Measurements from ENCODE around the gene ANKRD55.
"Not testable (repeated sequence)": the region's sequence is repeated elsewhere in the genome, so short reads cannot be mapped to it uniquely, and the experiment has no call there.

ANKRD55 gene

DNA sequence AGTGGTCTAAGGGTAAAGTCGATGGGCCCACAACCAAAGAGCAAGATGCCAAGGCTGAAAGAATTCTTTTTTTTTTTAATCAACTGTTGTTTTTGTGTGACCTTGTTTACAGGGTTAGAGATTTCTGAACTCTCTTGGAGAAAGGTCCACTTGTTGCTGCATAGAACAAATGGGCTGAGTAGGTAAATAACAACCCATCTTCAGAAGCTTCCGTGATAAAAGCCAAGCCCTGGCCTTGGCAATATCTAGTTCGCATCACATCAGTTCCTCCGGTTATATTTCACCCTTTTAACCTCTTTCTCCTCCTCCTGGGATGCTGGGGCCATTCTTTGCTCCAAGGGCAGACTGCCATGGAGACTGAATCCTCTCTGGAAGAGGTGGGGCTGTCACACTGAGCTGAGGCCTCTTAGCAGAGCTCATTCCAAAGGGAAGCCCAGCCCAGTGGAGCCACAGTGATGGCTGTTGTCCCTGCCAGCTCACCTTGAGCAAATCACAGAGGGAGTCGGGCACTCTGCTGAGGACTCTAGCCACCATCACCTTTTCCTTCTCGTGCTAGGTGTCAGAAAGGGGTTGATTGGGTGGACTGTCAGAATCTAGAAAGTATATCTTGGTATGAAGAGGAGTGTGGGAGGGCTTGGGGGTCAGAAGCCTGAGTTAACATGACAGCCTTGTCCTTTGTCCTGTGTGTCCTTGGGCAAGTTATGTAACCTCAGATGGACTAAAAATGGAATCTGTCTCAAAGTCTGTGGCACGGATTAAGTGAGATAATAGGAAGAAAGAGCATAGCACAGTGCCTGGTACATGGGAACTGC is 17.9 kb downstream of the ANKRD55 start:
- H3K4me3 ChIP-seq (ENCODE audit: low read depth, low read length), result no peak overlapping the region
- H3K4me1 ChIP-seq, result no peaks in the 10 kb centered on the region
- no peaks in the 10 kb centered on the region for H3K9me3 ChIP-seq
- H3K27me3 ChIP-seq, result no peaks in the 10 kb centered on the region
- no peak for DNase-seq
- no peaks in the 10 kb centered on the region for H3K36me3 ChIP-seq
- TF ChIP-seq, protein P1, sequence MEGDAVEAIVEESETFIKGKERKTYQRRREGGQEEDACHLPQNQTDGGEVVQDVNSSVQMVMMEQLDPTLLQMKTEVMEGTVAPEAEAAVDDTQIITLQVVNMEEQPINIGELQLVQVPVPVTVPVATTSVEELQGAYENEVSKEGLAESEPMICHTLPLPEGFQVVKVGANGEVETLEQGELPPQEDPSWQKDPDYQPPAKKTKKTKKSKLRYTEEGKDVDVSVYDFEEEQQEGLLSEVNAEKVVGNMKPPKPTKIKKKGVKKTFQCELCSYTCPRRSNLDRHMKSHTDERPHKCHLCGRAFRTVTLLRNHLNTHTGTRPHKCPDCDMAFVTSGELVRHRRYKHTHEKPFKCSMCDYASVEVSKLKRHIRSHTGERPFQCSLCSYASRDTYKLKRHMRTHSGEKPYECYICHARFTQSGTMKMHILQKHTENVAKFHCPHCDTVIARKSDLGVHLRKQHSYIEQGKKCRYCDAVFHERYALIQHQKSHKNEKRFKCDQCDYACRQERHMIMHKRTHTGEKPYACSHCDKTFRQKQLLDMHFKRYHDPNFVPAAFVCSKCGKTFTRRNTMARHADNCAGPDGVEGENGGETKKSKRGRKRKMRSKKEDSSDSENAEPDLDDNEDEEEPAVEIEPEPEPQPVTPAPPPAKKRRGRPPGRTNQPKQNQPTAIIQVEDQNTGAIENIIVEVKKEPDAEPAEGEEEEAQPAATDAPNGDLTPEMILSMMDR (IDR thresholded peaks at IDR 0.05; ENCODE audit: low read depth, low read length), result no peak

DNA sequence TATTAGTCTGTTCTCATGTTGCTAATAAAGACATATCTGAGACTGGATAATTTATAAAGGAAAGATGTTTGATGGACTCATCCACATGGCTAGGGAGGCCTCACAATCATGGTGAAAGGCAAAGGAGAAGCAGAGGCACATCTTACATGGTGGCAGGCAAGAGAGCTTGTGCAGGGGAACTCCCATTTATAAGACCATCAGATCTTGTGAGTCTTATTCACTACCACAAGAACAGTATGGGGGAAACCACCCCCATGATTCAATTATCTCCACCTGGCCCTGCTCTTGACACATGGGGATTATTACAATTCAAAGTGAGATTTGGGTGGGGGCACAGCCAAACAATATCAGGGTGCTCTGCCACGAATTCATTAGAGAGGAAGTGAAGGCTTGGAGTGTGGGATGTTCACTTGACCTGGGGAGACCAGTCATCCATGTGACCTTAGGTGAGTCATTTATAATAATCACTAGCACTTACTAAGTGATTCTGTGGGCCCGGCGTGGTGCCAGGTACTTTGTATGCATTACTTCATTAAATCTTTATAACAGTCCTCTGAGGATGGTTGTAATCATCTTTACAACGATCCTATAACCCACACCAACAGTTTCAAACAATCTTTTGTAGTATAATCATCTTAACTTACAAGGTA is 19.1 kb downstream of the ANKRD55 start:
- H3K4me3 ChIP-seq (ENCODE audit: low read depth, low read length); H3K4me1 ChIP-seq; H3K9me3 ChIP-seq; H3K27me3 ChIP-seq; DNase-seq; H3K36me3 ChIP-seq: not testable (repeated sequence)

DNA sequence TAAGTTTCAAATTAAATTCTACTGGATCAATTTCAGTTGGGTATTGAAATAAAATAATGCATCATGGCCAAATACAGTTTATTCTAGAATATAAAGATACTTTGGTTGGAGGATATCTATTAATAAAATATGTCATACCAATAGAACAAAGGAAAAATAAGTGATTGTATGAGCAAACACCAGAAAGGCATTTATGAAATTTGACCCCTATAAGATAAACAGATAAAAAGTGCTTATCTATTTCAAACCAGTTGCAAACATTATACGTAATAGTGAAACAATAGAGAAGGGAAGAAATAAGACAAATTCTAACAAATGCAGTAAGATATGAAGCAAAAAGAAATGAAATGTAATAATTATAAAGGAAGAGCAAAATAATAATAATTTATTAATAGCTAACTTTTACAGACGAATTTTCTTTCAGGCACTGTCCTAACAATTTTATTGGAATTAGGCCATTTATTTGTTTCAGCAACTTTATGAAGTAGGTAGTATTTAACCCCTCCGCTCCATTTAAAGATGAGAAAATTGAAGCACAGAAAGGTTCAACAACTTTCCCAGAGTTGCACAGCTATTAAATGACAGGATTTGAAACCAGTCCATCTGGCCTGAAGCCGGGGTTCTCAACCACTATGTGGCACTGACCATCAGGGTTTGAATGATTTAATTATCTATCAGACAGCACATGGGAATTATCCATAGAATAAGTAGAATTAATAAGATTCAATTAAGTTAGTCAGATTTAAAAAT is 20.8 kb downstream of the ANKRD55 start:
- TF ChIP-seq, protein P1 (IDR thresholded peaks at IDR 0.05; ENCODE audit: low read depth, low read length), result no peak

GRCh38 chr5:56211298-56211865 is 21.7 kb downstream of the ANKRD55 start:
- H3K4me3 ChIP-seq (ENCODE audit: low read depth, low read length), result no peak overlapping the region
- H3K4me1 ChIP-seq, result no peaks in the 10 kb centered on the region
- H3K27me3 ChIP-seq, result no peaks in the 10 kb centered on the region
- H3K9me3 ChIP-seq, result no peaks in the 10 kb centered on the region
- no peak for DNase-seq
- H3K36me3 ChIP-seq, result no peaks in the 10 kb centered on the region
- TF ChIP-seq, protein P1 (IDR thresholded peaks at IDR 0.05; ENCODE audit: low read depth, low read length), result no peak

More for the DNA sequence above, 20.8 kb downstream of the ANKRD55 start:
- Histone ChIP-seq H3K36me3 (no peaks in the 10 kb centered on the region), H3K4me1 (no peaks in the 10 kb centered on the region), H3K4me3 (ENCODE audit: low read depth, low read length) (no peak overlapping the region), H3K9me3 (no peaks in the 10 kb centered on the region), H3K27me3 (no peaks in the 10 kb centered on the region)
- DNase-seq, result no peak

DNA sequence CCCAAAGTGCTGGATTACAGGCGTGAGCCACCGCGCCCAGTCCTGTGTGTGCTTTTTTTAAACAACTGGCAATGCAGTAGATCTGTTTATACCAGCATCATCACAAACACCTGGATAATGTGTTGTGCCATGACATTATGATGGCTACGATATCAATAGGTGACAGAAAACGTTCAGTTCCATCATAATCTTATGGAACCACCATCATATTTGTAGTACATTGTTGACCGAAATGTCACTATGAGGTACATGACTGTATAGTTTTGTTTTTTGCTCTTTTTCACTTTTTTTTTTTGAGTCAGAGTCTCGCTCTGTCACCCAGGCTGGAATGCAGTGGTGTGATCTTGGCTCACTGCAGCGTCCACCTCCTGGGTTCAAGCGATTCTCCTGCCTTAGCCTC is 24.4 kb downstream of the ANKRD55 start:
- Histone ChIP-seq H3K36me3 (no peaks in the 10 kb centered on the region), H3K4me3 (ENCODE audit: low read depth, low read length) (no peak overlapping the region), H3K27me3 (no peaks in the 10 kb centered on the region), H3K4me1 (no peaks in the 10 kb centered on the region), H3K9me3 (no peaks in the 10 kb centered on the region)
- no peak for DNase-seq
- TF ChIP-seq, protein P1 (IDR thresholded peaks at IDR 0.05; ENCODE audit: low read depth, low read length), result no peak

- Histone ChIP-seq H3K36me3 (no peaks in the 10 kb centered on the region), H3K4me1 (no peaks in the 10 kb centered on the region), H3K27me3 (no peaks in the 10 kb centered on the region), H3K4me3 (ENCODE audit: low read depth, low read length) (no peak overlapping the region), H3K9me3 (no peaks in the 10 kb centered on the region)
- TF ChIP-seq, protein P1 (IDR thresholded peaks at IDR 0.05; ENCODE audit: low read depth, low read length), result no peak
- no peak for DNase-seq
Measured at GRCh38 chr5:56207537-56207936, 25.6 kb downstream of the ANKRD55 start.

Measured in BE2C (cell line).